ENCODE data around the gene DIP2B. TPM values are rescaled to one million over a fixed set of nuclear protein-coding genes. Genes with fewer than 3 reads are reported as not detected.

Gene DIP2B
- total and polyA plus RNA-seq, 12 donors = 3.0 to 21.5 (median 15.8) TPM

- no peak for TF ChIP-seq CTCF (IDR thresholded peaks at IDR 0.05)
- H3K36me3 ChIP-seq = peaks cover 0 to 28% (median 6%) of the 10 kb centered on the region in 9 donors
- H3K4me3 ChIP-seq = no peak overlapping the region
- peaks cover 0 to 25% (median 15%) of the 10 kb centered on the region in 9 donors for H3K4me1 ChIP-seq
- H3K27me3 ChIP-seq = no peaks in the 10 kb centered on the region
- H3K27ac ChIP-seq = no peak overlapping the region
- ATAC-seq = no peak
- DNase-seq = no peak
- intact Hi-C loops (cut with DNase I) = no loop called here
- 92 to 94% methylated on average over 5 of the region's 5 CpGs for WGBS, 2 donors
- H3K9me3 ChIP-seq = no peaks in the 10 kb centered on the region
Observed at GRCh38 chr12:50772470-50772869, 267.7 kb downstream of the DIP2B start.

GRCh38 chr12:50772877-50773276 lies 268.1 kb downstream of the DIP2B start:
- Histone ChIP-seq H3K27me3 (no peaks in the 10 kb centered on the region), H3K4me3 (no peak overlapping the region), H3K27ac (no peak overlapping the region), H3K9me3 (no peaks in the 10 kb centered on the region), H3K4me1 (peaks cover 0 to 23% (median 12%) of the 10 kb centered on the region in 9 donors), H3K36me3 (peaks cover 0 to 28% (median 6%) of the 10 kb centered on the region in 9 donors)
- TF ChIP-seq CTCF (IDR thresholded peaks at IDR 0.05) = no peak
- 94 to 99% methylated on average over 2 of the region's 2 CpGs for WGBS, 2 donors
- ATAC-seq = no peak
- intact Hi-C loops (cut with DNase I) = no loop called here
- DNase-seq = no peak

- Histone ChIP-seq H3K36me3 (peaks cover 0 to 28% (median 3%) of the 10 kb centered on the region in 9 donors), H3K27ac (no peak overlapping the region), H3K4me3 (no peak overlapping the region), H3K9me3 (no peaks in the 10 kb centered on the region), H3K4me1 (peaks cover 0 to 6% (median 0%) of the 10 kb centered on the region in 9 donors), H3K27me3 (no peaks in the 10 kb centered on the region)
- 95 to 100% methylated on average over 2 of the region's 2 CpGs for WGBS, 2 donors
- DNase-seq (no peak), ATAC-seq (no peak)
- intact Hi-C loops (cut with DNase I) = no loop called here
- no peak for TF ChIP-seq CTCF (IDR thresholded peaks at IDR 0.05)
Observed at GRCh38 chr12:50775251-50775650, 270.5 kb downstream of the DIP2B start.

- WGBS, 2 donors = 94 to 95% methylated on average over 9 of the region's 9 CpGs
- Histone ChIP-seq H3K4me1 (peaks cover 0 to 6% (median 0%) of the 10 kb centered on the region in 9 donors), H3K27me3 (no peaks in the 10 kb centered on the region), H3K36me3 (peaks cover 0 to 29% (median 7%) of the 10 kb centered on the region in 9 donors), H3K9me3 (no peaks in the 10 kb centered on the region), H3K4me3 (no peak overlapping the region), H3K27ac (no peak overlapping the region)
- no peak for DNase-seq
- intact Hi-C loops (cut with DNase I) = no loop called here
- TF ChIP-seq CTCF (IDR thresholded peaks at IDR 0.05) = no peak
- no peak for ATAC-seq
Observed at GRCh38 chr12:50776749-50777728, 272.3 kb downstream of the DIP2B start.
